Medulla oblongata (tissue), 1 donor: ENCODE results near the gene KCTD7.
"Not testable (repeated sequence)": the region's sequence is repeated elsewhere in the genome, so short reads cannot be mapped to it uniquely, and the experiment has no call there.

Experiments used
- DNase-seq: peaks from one replicate; pipeline ENCODE4 v3.0.0-alpha.2; 2015; ENCODE audit errors: extremely low spot score

KCTD7 gene

GRCh38 chr7:66628361-66629221 lies at the start of gene KCTD7:
Gene KCTD7 (plus strand): TSS chr7:66628881. CDS start chr7:66629065, 184 bp downstream.
- peak; percentile 98 for DNase-seq

DNA sequence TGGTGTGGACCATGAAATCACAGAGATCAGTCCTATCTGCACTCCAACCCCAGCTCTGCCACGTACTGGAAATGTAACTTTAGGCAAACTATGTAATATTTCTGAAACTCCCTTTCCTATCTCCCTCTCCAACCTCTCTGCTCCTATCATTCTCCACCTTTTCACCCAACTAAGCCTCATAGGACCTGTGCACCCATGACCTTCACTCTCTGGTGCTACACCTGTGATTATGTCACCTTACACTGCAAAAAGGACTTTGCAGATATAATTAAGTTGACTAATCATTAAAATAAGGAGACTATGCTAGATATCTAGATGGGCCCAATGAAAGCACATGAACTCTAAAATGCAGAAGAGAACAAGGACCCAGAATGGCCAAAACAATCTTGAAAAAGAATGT lies 48.3 kb upstream of the KCTD7 start:
- not testable (repeated sequence) for DNase-seq

DNA sequence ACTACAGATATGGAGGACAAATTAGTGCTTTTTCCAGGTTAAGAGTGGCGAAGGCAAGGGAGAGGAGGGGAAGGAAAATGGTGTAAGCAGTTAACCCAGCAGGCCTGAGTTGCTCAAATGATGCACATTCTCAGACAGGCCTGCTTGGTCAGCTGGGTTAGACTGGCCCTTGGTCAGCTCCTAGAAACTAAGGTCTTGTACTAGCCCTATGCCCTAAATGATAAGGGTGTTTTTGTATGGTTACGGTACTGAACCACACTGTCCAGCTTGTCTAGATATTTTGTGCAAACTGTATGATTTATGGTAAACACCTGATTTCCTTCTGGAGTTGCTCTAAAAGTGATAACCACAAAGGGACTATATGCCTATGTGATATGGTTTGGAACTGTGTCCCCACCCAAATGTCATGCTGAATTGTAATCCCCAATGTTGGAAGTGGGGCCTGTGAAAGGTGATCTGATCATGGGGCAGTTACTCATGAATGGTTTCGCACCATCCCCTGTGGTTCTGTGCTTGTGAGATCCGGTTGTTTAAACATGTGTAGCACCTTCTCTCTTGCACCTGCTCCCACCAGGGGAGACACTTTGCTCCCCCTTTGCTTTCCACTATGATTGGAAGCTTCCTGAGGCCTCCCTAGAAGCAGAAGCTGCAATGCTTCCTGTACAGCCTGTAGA lies 45.7 kb upstream of the KCTD7 start:
- not testable (repeated sequence) for DNase-seq

DNA sequence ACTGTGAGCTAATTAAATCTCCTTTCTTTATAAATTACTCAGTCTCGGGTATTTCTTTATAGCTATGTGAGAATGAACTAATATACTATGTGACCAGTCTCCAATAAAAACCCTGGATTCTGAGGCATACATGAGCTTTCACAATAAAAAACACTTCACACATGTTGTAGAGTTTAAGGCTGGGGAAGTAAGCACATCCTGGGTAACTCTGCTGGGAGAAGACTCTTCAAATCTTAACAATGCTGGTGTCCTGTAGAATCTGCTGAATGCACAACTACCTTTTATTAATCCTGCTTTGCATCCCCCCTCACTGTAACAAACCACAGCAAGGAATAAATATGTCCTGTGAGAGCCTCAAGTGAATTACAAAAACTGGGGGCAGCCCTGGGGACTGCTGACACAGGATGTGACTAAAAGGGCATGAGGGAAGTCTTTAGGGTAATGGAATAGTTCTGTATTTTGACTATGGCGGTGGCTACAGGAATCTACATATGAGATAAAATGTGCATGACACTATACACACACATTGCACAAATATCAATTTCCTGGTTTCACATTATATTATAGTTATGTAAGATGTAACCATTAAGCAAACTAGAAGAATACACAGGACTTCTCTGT lies 45.1 kb upstream of the KCTD7 start:
- DNase-seq: no peak

DNA sequence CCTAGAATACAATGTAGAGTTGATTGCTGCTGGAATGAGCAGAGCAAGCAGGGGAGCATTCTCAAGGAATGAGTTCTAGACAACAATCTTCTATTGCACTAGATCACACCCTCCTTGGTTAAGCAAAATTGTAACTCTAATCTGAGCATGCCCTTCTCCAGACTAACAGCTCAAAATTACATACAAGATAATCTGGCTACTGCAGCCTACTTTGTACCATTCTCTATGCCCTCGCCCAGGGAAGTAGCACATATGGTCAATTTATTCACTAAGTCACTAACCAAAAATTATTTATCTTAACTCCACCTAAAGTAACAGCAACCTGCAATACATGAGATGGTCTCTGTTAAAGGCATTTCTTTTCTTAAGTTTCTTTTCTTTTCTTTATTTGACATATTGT lies 42.5 kb upstream of the KCTD7 start:
- DNase-seq: no peak

- not testable (repeated sequence) for DNase-seq
Observed at GRCh38 chr7:66588226-66588625, 40.5 kb upstream of the KCTD7 start.

DNA sequence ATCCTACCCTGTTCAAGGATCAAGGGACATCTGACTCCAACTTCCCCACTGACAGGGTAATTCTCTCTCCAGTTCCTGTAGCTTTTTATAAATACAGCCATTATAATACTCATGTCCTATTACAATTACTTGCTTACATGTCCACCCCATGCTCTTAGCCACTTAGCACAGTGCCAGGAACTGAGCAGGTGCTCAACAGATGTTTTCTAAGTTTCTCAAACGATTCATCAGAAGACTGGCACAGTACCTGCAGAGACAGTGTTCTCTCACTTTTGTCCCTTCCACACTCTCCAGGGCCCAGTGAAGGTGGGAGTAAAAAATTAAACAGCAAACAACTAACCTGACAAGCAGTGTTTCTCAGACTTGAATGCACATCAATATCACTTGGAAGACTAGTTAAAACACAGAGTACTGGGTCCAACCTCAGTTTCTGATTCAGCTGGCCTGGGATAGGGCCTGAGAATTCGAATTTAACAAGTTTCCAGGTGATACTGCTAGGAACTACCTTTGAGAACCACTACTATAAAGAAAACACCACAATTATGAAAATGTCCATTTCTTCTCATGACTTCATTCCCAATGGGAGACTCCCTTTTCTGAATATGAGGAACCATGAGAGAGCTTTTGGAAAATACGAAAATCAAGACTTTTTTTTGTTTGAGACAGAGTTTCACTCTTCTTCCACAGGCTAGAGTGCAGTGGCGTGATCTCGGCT lies 39.7 kb upstream of the KCTD7 start:
- DNase-seq: not testable (repeated sequence)

DNA sequence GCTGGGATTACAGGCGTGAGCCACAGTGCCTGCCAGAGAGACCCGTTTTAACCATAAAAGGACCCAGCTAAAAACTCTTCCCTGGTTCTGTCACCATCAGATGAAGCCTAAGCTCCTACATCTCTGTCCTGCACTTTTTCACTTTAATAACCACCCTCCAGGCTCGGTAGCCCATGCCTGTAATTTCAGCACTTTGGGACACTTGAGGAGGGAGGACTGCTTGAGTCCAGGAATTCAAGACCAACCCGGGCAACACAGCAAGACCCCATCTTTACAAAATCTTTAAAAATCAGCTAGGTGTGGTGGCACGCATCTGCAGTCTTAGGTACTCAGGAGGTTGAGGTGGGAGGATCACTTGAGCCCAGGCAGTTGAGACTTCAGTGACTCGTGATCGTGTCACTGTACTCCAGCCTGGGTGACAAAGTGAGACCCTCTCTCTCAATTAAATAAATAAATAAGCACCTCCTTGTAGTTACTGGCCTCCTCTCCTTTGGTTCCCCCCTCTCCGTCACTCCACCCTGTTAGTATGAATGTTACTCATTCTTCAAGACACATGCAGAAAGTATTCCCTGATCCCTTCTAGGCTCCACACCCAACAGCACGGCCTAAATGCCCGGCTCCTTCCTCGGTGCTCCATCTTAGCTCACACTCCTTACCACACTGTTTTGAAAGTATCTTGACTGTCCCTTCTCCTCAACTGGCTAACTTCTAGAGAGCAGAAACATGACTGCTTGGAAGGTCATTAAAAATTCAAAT lies 38.2 kb upstream of the KCTD7 start:
- DNase-seq: not testable (repeated sequence)

- peak; percentile 31 for DNase-seq
Observed at GRCh38 chr7:66591058-66591798, 37.5 kb upstream of the KCTD7 start.

- DNase-seq: peak; percentile 96
Observed at GRCh38 chr7:66591799-66592596, 36.7 kb upstream of the KCTD7 start.

DNA sequence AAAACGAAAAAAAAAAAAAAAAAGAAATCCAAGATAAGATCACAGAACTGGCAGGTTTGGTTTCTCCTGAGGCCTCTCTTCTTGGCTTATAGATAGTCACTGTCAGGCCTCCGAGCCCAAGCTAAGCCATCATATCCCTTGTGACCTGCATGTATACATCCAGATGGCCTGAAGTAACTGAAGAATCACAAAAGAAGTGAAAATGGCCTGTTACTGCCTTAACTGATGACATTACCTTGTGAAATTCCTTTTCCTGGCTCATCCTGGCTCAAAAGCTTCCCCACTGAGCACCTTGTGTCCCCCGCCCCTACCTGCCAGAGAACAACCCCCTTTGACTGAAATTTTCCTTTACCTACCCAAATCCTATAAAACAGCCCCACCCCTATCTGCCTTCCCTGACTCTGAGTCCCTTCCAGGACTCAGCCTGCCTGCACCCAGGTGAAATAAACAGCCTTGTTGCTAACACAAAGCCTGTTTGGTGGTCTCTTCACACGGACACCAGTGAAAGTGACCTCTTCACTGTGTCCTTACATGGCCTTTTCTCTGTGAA lies 36.0 kb upstream of the KCTD7 start:
- not testable (repeated sequence) for DNase-seq

GRCh38 chr7:66594082-66594481 lies 34.6 kb upstream of the KCTD7 start:
- not testable (repeated sequence) for DNase-seq

DNA sequence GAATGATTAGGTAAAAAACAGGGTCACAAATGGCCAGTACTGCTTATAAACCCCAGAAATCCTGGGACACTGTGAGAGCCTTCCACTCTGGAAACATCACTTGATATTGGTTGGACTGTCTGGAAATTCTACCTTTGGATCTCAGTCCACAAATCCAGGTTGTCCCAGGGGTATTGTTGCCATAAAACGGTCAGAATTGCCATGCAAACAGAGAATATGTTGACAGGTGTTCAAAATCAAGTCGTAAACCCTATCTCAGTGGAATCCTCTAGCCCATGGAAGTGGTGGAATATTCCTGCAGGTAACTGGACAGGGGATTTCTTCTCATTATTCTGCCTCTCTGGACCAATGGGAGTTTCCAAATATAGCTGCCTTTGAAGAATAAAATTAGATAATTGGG lies 31.2 kb upstream of the KCTD7 start:
- no peak for DNase-seq

GRCh38 chr7:66602159-66602558 lies 26.5 kb upstream of the KCTD7 start:
- no peak for DNase-seq

DNA sequence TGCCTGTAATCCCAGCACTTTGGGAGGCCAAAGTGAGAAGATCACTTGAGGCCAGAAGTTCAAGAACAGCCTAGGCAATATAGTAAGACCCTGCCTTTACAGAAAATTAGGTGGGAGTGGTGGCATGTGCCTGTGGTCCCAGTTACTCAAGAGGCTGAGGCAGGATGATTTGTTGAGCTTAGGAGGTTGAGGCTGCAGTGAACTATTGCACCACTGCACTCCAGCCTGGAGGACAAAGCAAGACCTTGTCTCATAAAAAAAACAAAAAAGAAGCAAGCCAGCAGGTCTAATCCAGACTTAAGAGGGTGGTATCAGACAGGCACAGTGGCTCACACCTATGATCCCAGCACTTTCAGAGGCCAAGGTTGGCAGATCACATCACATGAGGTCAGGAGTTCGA lies 24.5 kb upstream of the KCTD7 start:
- no peak for DNase-seq

- DNase-seq: not testable (repeated sequence)
Observed at GRCh38 chr7:66606540-66607291, 22.0 kb upstream of the KCTD7 start.

- DNase-seq: no peak
Observed at GRCh38 chr7:66609176-66609575, 19.5 kb upstream of the KCTD7 start.

- DNase-seq: not testable (repeated sequence)
Observed at GRCh38 chr7:66614596-66614995, 14.1 kb upstream of the KCTD7 start.

- no peak for DNase-seq
Observed at GRCh38 chr7:66615699-66616098, 13.0 kb upstream of the KCTD7 start.
